ENCODE measurements around the gene EIPR1. TPM values are rescaled to one million over a fixed set of nuclear protein-coding genes. Genes with fewer than 3 reads are reported as not detected.

Gene EIPR1
- total RNA-seq, 2 experiments from 2014 or later: 36.2 to 42.7 TPM

DNA sequence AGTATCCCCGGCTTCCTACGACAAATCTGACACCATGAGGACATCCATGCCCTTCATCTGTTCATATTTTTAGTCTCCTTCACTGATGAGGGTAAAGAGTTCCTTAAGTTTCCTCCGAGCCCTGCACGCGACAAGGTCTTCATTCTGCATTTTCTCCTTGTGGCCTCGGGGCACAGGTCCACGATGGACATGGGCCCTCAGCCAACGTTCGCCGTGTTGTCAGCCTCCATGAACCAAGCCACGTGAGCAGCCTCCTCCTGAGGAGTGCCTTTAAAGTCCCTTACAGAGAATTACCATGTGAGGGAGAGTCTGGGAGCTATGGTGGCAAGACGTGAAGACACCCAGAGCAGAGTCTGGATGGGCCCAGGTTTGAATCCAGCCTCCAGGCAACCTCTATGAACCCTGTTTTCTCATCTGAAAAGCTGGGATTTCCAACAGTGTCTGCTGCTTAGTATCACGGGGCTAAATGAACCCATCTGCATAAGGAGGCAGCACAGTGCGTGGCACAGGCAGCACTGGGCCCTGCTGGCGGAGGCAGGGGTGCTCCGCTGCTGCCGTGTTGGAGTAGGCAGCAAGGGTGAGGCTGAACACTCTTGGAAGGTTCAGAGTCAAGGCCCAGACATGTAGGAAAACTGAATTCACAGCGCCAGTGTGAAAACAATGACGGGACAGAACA, 54.1 kb downstream of the EIPR1 start:
- Mint-ChIP-seq H3K9me3 (no peaks in the 10 kb centered on the region), H3K27me3 (no peaks in the 10 kb centered on the region), H3K36me3 (ENCODE audit: low read depth) (peaks cover 9% of the 10 kb centered on the region), H3K4me3 (no peak overlapping the region), H3K27ac (no peak overlapping the region), H3K4me1 (no peaks in the 10 kb centered on the region)
- POLR2A ChIA-PET: no interaction called here
- DNase-seq: no peak
- CTCF ChIA-PET: no interaction called here

GRCh38 chr2:3322311-3322970, 55.2 kb downstream of the EIPR1 start:
- Mint-ChIP-seq H3K27me3 (no peaks in the 10 kb centered on the region), H3K4me1 (no peaks in the 10 kb centered on the region), H3K4me3 (no peak overlapping the region), H3K36me3 (ENCODE audit: low read depth) (peaks cover 14% of the 10 kb centered on the region), H3K9me3 (no peaks in the 10 kb centered on the region), H3K27ac (no peak overlapping the region)
- CTCF ChIA-PET: no interaction called here
- DNase-seq: no peak
- POLR2A ChIA-PET: no interaction called here

- no peaks in the 10 kb centered on the region for H3K27me3 Mint-ChIP-seq
- H3K9me3 Mint-ChIP-seq: no peaks in the 10 kb centered on the region
- H3K4me3 Mint-ChIP-seq: no peak overlapping the region
- ChIA-PET CTCF (no interaction called here), POLR2A (no interaction called here)
- DNase-seq: no peak
- H3K4me1 Mint-ChIP-seq: no peaks in the 10 kb centered on the region
- no peak overlapping the region for H3K27ac Mint-ChIP-seq
- H3K36me3 Mint-ChIP-seq (ENCODE audit: low read depth): peaks cover 15% of the 10 kb centered on the region
These were observed 55.8 kb downstream of the EIPR1 start for GRCh38 chr2:3321825-3322224.

GRCh38 chr2:3320910-3321605, 56.6 kb downstream of the EIPR1 start:
- Mint-ChIP-seq H3K4me3 (no peak overlapping the region), H3K36me3 (ENCODE audit: low read depth) (peaks cover 17% of the 10 kb centered on the region), H3K4me1 (no peaks in the 10 kb centered on the region), H3K27me3 (no peaks in the 10 kb centered on the region), H3K9me3 (no peaks in the 10 kb centered on the region), H3K27ac (no peak overlapping the region)
- no peak for DNase-seq
- CTCF ChIA-PET: no interaction called here
- POLR2A ChIA-PET: no interaction called here

- H3K36me3 Mint-ChIP-seq (ENCODE audit: low read depth): peaks cover 17% of the 10 kb centered on the region
- no peak overlapping the region for H3K4me3 Mint-ChIP-seq
- DNase-seq: no peak
- no peaks in the 10 kb centered on the region for H3K4me1 Mint-ChIP-seq
- POLR2A ChIA-PET: no interaction called here
- no peaks in the 10 kb centered on the region for H3K27me3 Mint-ChIP-seq
- CTCF ChIA-PET: no interaction called here
- no peaks in the 10 kb centered on the region for H3K9me3 Mint-ChIP-seq
- no peak overlapping the region for H3K27ac Mint-ChIP-seq
These were observed 57.7 kb downstream of the EIPR1 start for GRCh38 chr2:3319745-3320566.

GRCh38 chr2:3319134-3319533, 58.5 kb downstream of the EIPR1 start:
- Mint-ChIP-seq H3K27ac (no peak overlapping the region), H3K27me3 (no peaks in the 10 kb centered on the region), H3K4me3 (no peak overlapping the region), H3K9me3 (no peaks in the 10 kb centered on the region), H3K36me3 (ENCODE audit: low read depth) (peaks cover 17% of the 10 kb centered on the region), H3K4me1 (no peaks in the 10 kb centered on the region)
- no peak for DNase-seq
- ChIA-PET POLR2A (no interaction called here), CTCF (interaction anchor here (0.7 kb wide), 1 partner anchor 148 kb away, joined by 3 read pairs; no protein-coding TSS in a partner anchor)

DNA sequence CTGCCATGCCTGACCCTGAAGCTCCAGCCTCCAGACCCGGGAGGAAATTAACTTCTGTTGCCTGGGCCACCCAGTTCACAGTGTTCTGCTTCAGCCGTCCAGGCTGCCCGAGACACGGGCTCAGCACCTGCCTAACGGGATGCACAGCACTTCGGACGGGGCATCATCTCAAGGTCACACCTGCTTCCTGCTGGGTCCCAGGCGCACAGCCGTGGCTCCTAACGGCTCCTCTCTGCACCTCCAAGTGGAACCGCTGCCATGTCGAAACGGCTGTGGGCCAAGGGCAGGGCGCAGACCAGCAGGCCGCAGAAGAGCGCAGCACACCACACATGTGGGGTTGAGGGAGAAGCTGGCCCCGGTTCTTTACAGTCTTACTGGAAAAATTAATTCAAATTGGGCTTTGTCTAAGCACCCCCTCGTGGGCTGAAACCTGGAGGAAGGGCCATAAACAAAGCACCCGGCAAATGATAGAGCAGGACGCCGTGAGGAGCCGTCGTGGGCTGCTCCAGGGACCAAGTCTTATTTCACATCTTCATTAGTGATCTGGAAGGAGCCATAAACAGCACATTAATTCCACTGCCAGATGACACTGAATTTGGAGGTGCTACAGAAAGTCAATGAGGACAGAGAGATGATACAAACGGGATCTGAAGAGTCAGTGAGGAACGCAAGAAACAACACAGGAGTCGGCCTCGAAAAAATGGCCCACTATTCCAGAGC, 59.6 kb downstream of the EIPR1 start:
- peaks cover 17% of the 10 kb centered on the region for H3K36me3 Mint-ChIP-seq (ENCODE audit: low read depth)
- no peak overlapping the region for H3K4me3 Mint-ChIP-seq
- no peaks in the 10 kb centered on the region for H3K27me3 Mint-ChIP-seq
- POLR2A ChIA-PET: no interaction called here
- no peaks in the 10 kb centered on the region for H3K9me3 Mint-ChIP-seq
- no peak overlapping the region for H3K27ac Mint-ChIP-seq
- CTCF ChIA-PET: no interaction called here
- no peak for DNase-seq
- peaks cover 2% of the 10 kb centered on the region for H3K4me1 Mint-ChIP-seq

DNA sequence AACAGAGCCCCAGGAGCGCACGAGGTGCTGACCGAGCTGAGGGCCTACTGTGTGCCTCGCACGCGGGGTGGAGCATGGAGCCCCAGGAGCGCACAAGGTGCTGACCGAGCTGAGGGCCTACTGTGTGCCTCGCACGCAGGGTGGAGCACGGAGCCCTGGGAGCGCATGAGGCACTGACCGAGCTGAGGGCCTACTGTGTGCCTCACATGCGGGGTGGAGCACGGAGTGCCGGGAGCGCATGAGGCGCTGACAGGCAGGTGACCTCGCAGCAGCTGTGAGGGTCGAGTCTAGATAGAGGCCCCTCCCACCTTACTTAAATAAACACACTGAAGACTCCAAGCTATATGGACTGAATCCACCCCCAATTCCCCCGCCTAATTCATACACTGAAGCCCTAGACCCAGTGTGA, 60.3 kb downstream of the EIPR1 start:
- ChIA-PET CTCF (interaction anchor here (0.8 kb wide), 1 partner anchor 112 kb away, joined by 3 read pairs; no protein-coding TSS in a partner anchor), POLR2A (no interaction called here)
- DNase-seq: no peak
- Mint-ChIP-seq H3K4me3 (no peak overlapping the region), H3K36me3 (ENCODE audit: low read depth) (peaks cover 17% of the 10 kb centered on the region), H3K9me3 (no peaks in the 10 kb centered on the region), H3K27me3 (no peaks in the 10 kb centered on the region), H3K27ac (no peak overlapping the region), H3K4me1 (peaks cover 7% of the 10 kb centered on the region)

DNA sequence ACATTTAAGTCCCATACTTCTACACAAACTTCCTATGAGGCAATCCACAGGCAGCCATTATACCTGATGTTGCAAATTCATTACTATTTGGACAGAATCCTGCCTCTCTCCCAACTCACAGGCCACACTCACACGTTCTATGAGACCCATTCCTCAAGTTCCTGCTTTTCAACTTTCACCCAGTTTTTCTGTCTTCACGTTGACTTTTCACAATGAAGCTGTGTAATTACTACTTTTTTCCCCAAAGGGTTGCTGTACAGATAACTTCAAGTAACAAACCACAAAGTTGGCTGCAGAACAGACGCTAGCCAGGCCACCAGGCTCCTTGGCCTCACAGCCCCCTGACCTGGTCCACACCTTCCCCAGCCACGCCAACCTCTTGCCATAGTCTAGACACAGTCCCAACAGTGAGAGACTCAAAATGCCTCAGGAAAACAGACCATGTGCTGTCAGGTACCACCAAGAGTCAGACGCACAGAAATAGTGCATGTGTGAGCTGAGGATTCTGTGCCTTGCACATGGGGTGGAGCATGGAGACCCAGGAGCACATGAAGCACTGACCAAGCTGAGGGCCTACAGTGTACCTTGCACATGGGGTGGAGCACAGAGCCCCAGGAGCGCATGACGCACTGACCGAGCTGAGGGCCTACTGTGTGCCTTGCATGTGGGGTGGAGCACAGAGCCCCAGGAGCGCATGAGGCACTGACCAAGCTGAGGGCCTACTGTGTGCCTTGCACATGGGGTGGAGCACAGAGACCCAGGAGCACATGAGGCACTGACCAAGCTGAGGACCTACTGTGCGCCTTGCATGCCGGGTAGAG, 61.0 kb downstream of the EIPR1 start:
- ChIA-PET POLR2A (no interaction called here), CTCF (interaction anchor here (0.8 kb wide), 1 partner anchor 111 kb away, joined by 3 read pairs; no protein-coding TSS in a partner anchor)
- Mint-ChIP-seq H3K4me3 (no peak overlapping the region), H3K27ac (no peak overlapping the region), H3K4me1 (peaks cover 7% of the 10 kb centered on the region), H3K36me3 (ENCODE audit: low read depth) (peaks cover 17% of the 10 kb centered on the region), H3K27me3 (no peaks in the 10 kb centered on the region), H3K9me3 (no peaks in the 10 kb centered on the region)
- DNase-seq: no peak

DNA sequence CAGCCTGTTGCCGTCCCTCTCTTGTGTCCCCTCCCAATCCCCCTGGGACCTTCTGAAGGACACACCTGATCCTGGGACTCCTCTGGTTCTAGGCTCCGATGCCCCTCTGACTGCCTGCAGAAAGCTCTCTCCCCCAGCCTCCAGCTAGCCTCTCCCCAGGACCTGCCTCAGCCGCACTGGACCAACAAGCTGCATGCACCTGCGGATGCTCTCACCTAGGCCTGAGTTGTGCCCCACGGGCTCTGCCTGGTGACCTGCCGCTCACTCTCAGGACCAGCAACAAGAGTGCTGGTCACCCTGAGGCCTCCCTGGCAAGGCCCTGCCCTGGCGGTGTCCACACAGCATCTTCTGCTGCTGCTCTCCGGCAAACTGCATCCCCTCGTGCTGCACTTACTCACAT, 63.0 kb downstream of the EIPR1 start:
- H3K9me3 Mint-ChIP-seq: no peaks in the 10 kb centered on the region
- CTCF ChIA-PET: interaction anchor here (1.9 kb wide), 1 partner anchor 11 kb away, joined by 5 read pairs; no protein-coding TSS in a partner anchor
- peaks cover 7% of the 10 kb centered on the region for H3K4me1 Mint-ChIP-seq
- peaks cover 15% of the 10 kb centered on the region for H3K36me3 Mint-ChIP-seq (ENCODE audit: low read depth)
- no peak overlapping the region for H3K27ac Mint-ChIP-seq
- H3K27me3 Mint-ChIP-seq: no peaks in the 10 kb centered on the region
- POLR2A ChIA-PET: no interaction called here
- no peak for DNase-seq
- no peak overlapping the region for H3K4me3 Mint-ChIP-seq

DNA sequence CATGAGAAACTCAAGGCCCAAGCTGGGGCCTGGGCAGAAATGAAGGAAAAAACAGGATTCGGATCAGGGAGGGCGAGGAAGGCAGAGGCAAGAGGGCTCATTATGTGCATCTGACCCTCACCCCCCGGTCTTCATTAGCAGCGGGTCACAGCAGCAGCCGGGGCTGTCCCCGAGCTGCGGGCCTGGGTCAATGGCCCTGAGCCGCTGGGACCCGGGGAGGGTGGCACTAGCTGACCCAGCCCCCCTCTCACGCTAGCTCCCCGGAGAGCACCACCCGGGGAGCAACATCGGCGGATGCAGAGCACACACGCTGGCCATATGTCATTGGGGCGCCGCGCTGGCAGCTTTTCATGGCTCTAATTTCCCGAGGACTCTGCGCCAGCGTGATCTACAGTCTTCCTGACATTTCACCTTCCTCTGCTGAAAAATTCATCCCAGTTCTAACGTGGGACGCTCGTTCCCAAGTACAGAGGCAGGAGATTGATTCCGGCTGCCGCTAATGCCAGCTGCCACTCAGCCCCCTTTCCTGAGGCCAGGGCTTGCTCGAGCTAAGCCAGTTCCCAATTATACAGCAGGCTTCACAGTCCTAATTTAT, 63.7 kb downstream of the EIPR1 start:
- no peaks in the 10 kb centered on the region for H3K27me3 Mint-ChIP-seq
- POLR2A ChIA-PET: no interaction called here
- peaks cover 12% of the 10 kb centered on the region for H3K36me3 Mint-ChIP-seq (ENCODE audit: low read depth)
- no peaks in the 10 kb centered on the region for H3K9me3 Mint-ChIP-seq
- DNase-seq: no peak
- CTCF ChIA-PET: interaction anchor here (1.9 kb wide), 1 partner anchor 10 kb away, joined by 5 read pairs; no protein-coding TSS in a partner anchor
- H3K4me1 Mint-ChIP-seq: peaks cover 7% of the 10 kb centered on the region
- no peak overlapping the region for H3K27ac Mint-ChIP-seq
- H3K4me3 Mint-ChIP-seq: no peak overlapping the region
